Measurements from ENCODE around the gene GDA. TPM values are rescaled to one million over a fixed set of nuclear protein-coding genes. Genes with fewer than 3 reads are reported as not detected.

The GDA gene
- total RNA-seq, 1 donor from 2014 or later = 1.5 TPM

GRCh38 chr9:72150661-72151060, 1.4 kb downstream of the GDA start:
- no peak for DNase-seq

DNA sequence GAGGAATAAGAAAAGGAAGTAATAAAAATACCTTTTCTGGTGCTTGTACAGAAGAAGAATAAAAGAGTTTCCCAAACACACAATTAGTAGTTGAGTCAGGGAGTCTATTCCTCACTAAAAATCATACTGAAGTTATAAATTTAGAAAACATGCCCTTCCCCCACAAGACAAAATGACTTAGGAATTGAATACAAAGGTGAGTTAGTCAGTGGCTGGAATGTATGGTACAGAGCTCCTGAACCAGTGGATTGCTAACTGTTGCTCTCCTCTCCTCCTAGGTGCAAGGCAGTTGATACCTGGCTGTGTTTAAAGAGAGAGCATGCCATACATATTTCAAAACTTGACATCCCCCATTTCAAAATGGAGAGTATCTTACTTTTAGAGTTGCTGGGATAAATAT, 1.9 kb downstream of the GDA start:
- no peak for DNase-seq

DNA sequence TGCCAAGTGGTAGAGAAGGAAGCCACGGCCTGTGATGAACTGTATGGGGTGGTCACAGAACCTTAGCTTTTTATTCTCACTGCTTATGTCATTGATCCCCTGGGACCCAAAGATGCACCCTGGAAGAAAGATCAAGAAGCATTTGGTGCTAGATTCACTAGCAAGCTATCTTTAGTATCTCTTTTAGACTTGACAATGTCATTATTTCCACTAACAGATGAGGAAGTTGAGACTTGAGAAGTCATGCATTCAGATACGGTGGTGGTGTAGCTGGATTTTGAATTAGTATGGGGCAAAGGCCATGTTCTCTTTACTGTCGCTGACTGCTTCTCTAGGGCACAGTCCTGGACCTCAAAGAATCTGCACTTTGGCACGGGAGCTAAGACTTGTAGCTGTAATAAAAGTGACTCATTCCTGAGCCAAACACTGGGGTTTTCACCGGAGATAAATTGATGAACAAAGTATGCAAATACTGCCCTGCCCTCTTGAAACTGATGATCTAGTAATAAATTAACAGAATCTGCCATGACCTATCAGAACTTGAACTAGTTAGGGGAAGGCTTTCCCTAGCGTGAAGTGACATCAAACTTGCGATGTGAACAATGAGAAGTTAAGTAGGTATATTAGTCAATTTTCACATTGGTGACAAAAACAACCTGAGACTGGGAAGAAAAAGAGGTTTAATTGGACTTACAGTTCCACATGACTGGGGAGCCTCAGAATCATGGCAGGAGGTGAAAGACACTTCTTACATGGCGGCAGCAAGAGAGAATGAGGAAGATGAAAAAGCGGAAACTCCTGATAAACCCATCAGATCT, 5.4 kb downstream of the GDA start:
- no peak for DNase-seq

- DNase-seq = no peak
These were observed 6.1 kb downstream of the GDA start for GRCh38 chr9:72155301-72155700.

GRCh38 chr9:72156586-72156985, 7.3 kb downstream of the GDA start:
- DNase-seq = no peak

- DNase-seq = no peak
These were observed 9.4 kb downstream of the GDA start for GRCh38 chr9:72158680-72159079.

GRCh38 chr9:72160446-72161123, 11.3 kb downstream of the GDA start:
- no peak for DNase-seq

GRCh38 chr9:72165326-72165725, 16.1 kb downstream of the GDA start:
- no peak for DNase-seq

GRCh38 chr9:72165821-72166547, 16.7 kb downstream of the GDA start:
- DNase-seq = no peak

GRCh38 chr9:72168075-72168474, 18.8 kb downstream of the GDA start:
- no peak for DNase-seq

DNA sequence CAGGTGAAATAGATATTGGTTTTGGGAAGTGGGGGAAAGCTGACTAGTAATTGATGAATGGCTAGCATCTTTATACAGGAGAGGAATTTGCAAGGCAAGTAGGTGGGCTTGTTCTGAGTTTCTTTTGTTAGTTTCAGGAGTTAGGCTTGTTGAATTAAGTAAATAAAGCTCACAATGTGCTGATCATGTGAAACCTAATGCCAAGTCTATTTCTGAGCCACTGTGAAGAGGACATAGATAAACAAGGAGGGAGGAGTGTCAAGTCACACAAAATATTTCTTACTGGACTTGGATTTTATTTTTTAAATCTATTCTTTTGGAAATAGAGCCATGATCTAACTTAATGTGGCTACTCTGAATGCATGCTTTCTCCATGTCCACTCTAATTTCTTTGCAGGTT, 19.9 kb downstream of the GDA start:
- DNase-seq = no peak

DNA sequence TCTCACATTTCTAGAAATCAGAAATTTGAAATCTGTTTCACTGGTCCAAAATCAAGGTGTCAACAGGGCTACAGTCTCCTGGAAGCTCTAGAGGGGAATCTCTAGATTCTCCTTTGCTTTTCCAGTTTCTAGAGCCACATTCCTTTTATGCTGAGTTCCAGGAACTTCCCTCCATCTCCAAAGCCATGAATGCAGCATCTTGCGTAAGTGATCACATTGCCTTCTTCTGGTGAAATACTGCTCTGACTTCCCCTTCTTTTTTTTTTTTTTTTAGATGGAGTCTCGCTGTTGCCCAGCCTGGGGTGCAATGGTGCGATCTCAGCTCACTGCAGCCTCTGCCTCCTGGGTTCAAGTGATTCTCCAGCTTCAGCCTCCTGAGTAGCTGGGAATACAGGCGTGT, 23.8 kb downstream of the GDA start:
- DNase-seq = no peak

DNA sequence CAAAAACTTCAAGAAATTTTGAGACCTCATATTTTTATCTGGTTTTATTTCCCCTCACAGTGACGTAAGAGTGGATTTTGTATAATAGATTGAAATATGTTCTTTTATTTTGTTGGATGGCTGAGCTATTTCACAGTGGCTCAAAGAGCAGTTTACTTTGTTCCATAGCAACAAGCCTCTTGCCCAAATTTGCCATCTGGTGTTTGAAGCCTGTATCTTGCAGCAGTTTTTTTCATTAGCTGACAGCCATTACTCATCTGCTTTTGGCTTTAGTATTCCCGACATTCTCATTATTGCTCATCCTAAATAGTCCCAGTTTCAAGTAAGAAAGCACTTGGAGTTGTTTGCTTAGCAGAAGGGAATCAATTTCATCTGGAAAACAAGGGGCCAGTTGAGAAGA, 36.3 kb downstream of the GDA start:
- no peak for DNase-seq

GRCh38 chr9:72187121-72187695, 38.0 kb downstream of the GDA start:
- DNase-seq = no peak

DNA sequence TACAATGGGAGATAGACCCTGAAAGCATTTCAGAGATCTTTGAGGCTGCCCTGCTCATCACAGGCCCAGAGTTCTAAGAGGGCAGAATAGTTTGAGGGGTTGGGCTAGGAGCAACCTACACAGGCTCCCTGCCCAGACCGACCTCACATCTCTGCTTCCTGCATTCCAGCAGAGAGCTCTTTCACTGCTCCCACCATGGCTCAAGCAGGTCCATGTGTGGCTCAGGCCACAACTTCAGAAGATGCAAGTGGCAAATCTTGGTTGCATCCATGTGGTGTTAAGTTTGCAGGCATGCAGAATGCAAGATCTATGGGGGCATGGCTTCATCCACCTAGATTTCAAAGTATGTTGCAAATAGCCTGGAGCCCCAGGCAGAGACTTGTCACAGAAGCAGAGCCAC, 39.0 kb downstream of the GDA start:
- DNase-seq = no peak

- no peak for DNase-seq
These were observed 44.2 kb downstream of the GDA start for GRCh38 chr9:72193478-72193881.

GRCh38 chr9:72199238-72199637, 50.0 kb downstream of the GDA start:
- no peak for DNase-seq

- no peak for DNase-seq
These were observed 51.2 kb downstream of the GDA start for GRCh38 chr9:72200452-72200851.

DNA sequence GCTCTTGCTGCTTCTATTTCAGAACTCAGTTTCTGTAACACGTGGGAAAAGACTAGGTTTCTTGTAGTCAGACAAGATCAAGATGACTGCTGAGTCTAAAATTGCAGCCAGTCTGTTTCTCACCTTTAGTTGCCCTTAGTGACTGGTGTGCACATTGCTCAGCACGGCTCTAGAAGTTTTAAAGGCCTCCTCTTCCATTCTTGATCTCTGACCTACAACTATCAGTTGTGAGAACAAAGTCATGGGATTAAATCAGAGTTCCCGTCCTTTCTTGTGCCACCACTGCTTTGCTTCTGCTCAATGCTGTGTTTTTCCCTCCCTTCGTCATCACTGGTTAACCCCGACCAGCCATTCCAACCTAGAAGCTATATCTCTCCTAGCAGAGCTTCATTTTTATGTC, 52.8 kb downstream of the GDA start:
- DNase-seq = no peak

- DNase-seq = peak; percentile 5
These were observed 54.1 kb downstream of the GDA start for GRCh38 chr9:72203205-72203803.

GRCh38 chr9:72204062-72204461, 54.8 kb downstream of the GDA start:
- no peak for DNase-seq

- no peak for DNase-seq
These were observed 56.3 kb downstream of the GDA start for GRCh38 chr9:72205513-72205912.

DNA sequence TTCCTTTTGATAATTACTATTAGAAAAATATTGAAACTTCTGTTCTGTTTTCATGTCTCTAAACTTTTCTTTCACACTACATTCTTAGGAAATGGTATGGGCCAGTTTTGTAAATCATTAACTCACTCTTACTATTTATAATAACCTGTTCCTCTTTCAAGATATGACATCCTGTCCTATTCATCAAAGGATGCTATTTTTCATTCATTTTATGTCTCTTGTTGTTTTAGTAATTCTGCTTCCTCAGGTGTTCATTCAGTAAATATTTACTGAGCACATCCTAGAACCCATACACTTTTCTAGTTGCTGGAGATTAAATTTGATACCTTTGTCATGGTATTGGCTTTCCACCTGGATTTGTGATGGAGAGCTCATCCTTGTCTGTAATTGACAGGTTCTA, 58.0 kb downstream of the GDA start:
- no peak for DNase-seq

All from skin of body (tissue), 2 donors.